ENCODE results near the gene NHEJ1.
A peak's percentile ranks its signal among the peaks of the same experiment; 100 is the strongest.

The NHEJ1 gene, protein sequence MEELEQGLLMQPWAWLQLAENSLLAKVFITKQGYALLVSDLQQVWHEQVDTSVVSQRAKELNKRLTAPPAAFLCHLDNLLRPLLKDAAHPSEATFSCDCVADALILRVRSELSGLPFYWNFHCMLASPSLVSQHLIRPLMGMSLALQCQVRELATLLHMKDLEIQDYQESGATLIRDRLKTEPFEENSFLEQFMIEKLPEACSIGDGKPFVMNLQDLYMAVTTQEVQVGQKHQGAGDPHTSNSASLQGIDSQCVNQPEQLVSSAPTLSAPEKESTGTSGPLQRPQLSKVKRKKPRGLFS

GRCh38 chr2:219160186-219161017, at the start of gene NHEJ1:
TSS of gene NHEJ1 (minus strand) at chr2:219160815. CDS start at chr2:219158362, 2,453 bp downstream.
- TF ChIP-seq CTCF (conservative IDR thresholded peaks at IDR 0.05; ENCODE audit: control insufficient read depth, insufficient read depth, low read depth, low read length) = peak; percentile 84

GRCh38 chr2:219209236-219210195, 48.9 kb upstream of the NHEJ1 start:
- no peak overlapping the region for H3K4me3 ChIP-seq (ENCODE audit: control insufficient read depth, low read depth, low read length)
- DNase-seq (ENCODE audit: low read depth) = no peak
- no peak for TF ChIP-seq CTCF (conservative IDR thresholded peaks at IDR 0.05; ENCODE audit: control insufficient read depth, insufficient read depth, low read depth, low read length)

More at GRCh38 chr2:219160186-219161017, at the start of gene NHEJ1:
- peak; percentile 92 for DNase-seq (ENCODE audit: low read depth)
- H3K4me3 ChIP-seq (ENCODE audit: control insufficient read depth, low read depth, low read length) = peak within 1 kb of the TSS; percentile 75

DNA sequence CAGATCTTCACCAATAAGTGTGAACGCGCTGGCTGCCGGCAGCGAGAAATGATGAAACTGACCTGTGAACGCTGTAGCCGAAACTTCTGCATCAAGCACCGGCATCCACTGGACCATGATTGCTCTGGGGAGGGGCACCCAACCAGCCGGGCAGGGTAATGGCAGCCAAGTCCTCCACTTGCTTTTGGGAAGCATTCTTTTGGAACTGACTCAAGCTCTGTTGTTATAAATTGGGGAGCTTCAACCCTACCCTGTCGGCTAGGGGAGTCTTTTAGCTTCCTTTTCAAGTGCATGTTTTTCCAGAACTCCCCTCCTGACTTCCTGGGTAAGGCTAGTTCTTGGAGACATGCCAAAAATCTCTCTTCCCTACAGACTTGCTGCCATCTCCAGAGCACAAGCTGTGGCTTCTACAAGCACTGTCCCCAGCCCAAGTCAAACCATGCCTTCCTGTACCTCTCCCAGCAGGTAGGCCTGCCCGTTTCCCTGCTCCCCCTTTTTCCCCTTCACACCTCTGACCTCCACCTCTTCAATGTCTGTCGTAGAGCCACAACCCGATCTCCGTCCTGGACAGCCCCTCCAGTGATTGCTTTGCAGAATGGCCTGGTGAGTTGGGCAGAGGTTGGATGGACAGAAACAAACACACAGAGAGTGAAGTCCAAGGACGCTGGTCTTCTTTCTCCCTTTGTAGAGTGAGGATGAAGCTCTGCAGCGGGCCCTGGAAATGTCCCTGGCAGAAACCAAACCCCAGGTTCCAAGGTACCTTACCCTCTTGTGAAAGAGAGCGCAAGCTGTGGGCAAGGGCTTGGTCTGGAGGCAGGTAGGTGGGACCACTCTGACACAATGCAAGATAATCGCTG, 47.5 kb upstream of the NHEJ1 start:
- peak overlapping the region; percentile 70 for H3K4me3 ChIP-seq (ENCODE audit: control insufficient read depth, low read depth, low read length)
- peak; percentile 42 for DNase-seq (ENCODE audit: low read depth)
- TF ChIP-seq CTCF (conservative IDR thresholded peaks at IDR 0.05; ENCODE audit: control insufficient read depth, insufficient read depth, low read depth, low read length) = no peak

GRCh38 chr2:219207134-219207883, 46.7 kb upstream of the NHEJ1 start:
- no peak for DNase-seq (ENCODE audit: low read depth)
- no peak for TF ChIP-seq CTCF (conservative IDR thresholded peaks at IDR 0.05; ENCODE audit: control insufficient read depth, insufficient read depth, low read depth, low read length)
- peak overlapping the region; percentile 70 for H3K4me3 ChIP-seq (ENCODE audit: control insufficient read depth, low read depth, low read length)

- DNase-seq (ENCODE audit: low read depth) = peak; percentile 87
- TF ChIP-seq CTCF (conservative IDR thresholded peaks at IDR 0.05; ENCODE audit: control insufficient read depth, insufficient read depth, low read depth, low read length) = no peak
- peak within 1 kb of the TSS; percentile 70 for H3K4me3 ChIP-seq (ENCODE audit: control insufficient read depth, low read depth, low read length)
Measured at GRCh38 chr2:219206328-219207133, 45.9 kb upstream of the NHEJ1 start, which contains the start of gene ZFAND2B. TSS of gene ZFAND2B (plus strand) at chr2:219206782. CDS start at chr2:219206988, 206 bp downstream.

Data from fibroblast of mammary gland (primary cell).